K562 (cell line): Measurements from ENCODE around the gene PHTF1.

Experiments used
- CBX8 ChIP-seq: fragments of 200-600 bp; sonication (generic); IDR thresholded peaks from 2 replicates; pipeline ENCODE4 v1.6.1; 2012; ENCODE audit warnings: borderline replicate concordance, mixed run types, low read depth, mild to moderate bottlenecking, moderate library complexity, mixed read lengths, low read length, control low read depth, inconsistent platforms; ENCODE audit not compliant: poor library complexity, severe bottlenecking; ENCODE audit errors: extremely low read depth
- GABPA ChIP-seq: fragments of 200-800 bp; sonication (Bioruptor generic); conservative IDR thresholded peaks from 2 replicates; pipeline ENCODE4 v1.6.1; 2016; ENCODE audit warnings: low read depth, missing genetic modification characterization, missing compliant biosample characterization
- GABPB2 ChIP-seq: fragments of 250-450 bp; sonication (Bioruptor Pico); conservative IDR thresholded peaks from 2 replicates; pipeline ENCODE4 v1.5.1; 2021; ENCODE audit warnings: mild to moderate bottlenecking
- MAFK ChIP-seq: IDR thresholded peaks from 2 replicates; pipeline ENCODE4 v1.6.1; 2011; ENCODE audit warnings: low read length, improper control_type of control experiment
- NR2C2 ChIP-seq, 2 experiments: fragments of 200-800 bp in 1 of 2; sonication (Bioruptor generic) in 1 of 2; sonication (generic) in 1 of 2; formaldehyde crosslinking in 1 of 2; IDR thresholded peaks; 2 replicates each; pipeline versions ENCODE4 v1.6.1 to v1.8.0; 2016 to 2022; ENCODE audit warnings: mild to moderate bottlenecking in 1 of 2, missing compliant biosample characterization in 1 of 2, missing genetic modification characterization in 1 of 2, missing genetic modification reagents in 1 of 2
- PHB2 ChIP-seq: fragments of 450-650 bp; IDR thresholded peaks from 2 replicates; pipeline ENCODE4 v1.6.1; 2017; ENCODE audit warnings: low read depth
- RBM34 ChIP-seq: fragments of 200-400 bp; formaldehyde crosslinking; IDR thresholded peaks from 2 replicates; pipeline ENCODE4 v1.6.1; 2018; ENCODE audit warnings: low read length, borderline replicate concordance; ENCODE audit not compliant: insufficient read depth
- STAT5B ChIP-seq: fragments of 250-450 bp; sonication (Bioruptor Pico); IDR thresholded peaks from 2 replicates; pipeline ENCODE4 v1.8.0; 2021; ENCODE audit warnings: mild to moderate bottlenecking, inconsistent platforms
- YY1 ChIP-seq, 3 experiments: IDR thresholded peaks; 2 replicates each; pipeline ENCODE4 v1.6.1; 2011; ENCODE audit warnings: low read length in 2 of 3, mild to moderate bottlenecking in 2 of 3, moderate library complexity in 2 of 3, borderline replicate concordance in 1 of 3, control low read depth in 1 of 3, low read depth in 1 of 3; ENCODE audit not compliant: insufficient read depth in 3 of 3, insufficient replicate concordance in 2 of 3, control insufficient read depth in 1 of 3, insufficient read length in 1 of 3; ENCODE audit errors: extremely low read depth in 1 of 3
- ZNF134 ChIP-seq: fragments of 250-450 bp; sonication (Bioruptor Pico); conservative IDR thresholded peaks from 2 replicates; pipeline ENCODE4 v1.4.0; 2020
- ZNF232 ChIP-seq: sonication (generic); formaldehyde crosslinking; IDR thresholded peaks from 2 replicates; pipeline ENCODE4 v1.8.0; 2022; ENCODE audit warnings: mild to moderate bottlenecking, missing genetic modification reagents
- TF ChIP-seq, protein P1 (sequence below), 2 experiments: fragments of 450-650 bp in 1 of 2; sonication (generic) in 1 of 2; formaldehyde crosslinking in 1 of 2; IDR thresholded peaks; 2 replicates each; pipeline versions ENCODE4 v1.7.1 to v1.9.0; 2016 to 2022; ENCODE audit warnings: inconsistent platforms in 1 of 2, mild to moderate bottlenecking in 1 of 2, missing genetic modification reagents in 1 of 2
- TF ChIP-seq, protein P2 (sequence below), 3 experiments: IDR thresholded peaks in 2 of 3; conservative IDR thresholded peaks in 1 of 3; 2 replicates each; pipeline ENCODE4 v1.5.1; 2011 to 2012; ENCODE audit warnings: low read length in 3 of 3, mild to moderate bottlenecking in 3 of 3, control low read depth in 2 of 3, improper control_type of control experiment in 1 of 3, inconsistent platforms in 1 of 3, low read depth in 1 of 3, mixed read lengths in 1 of 3, moderate library complexity in 1 of 3; ENCODE audit not compliant: insufficient read depth in 2 of 3
- TF ChIP-seq, protein P3 (sequence below): fragments of 250-450 bp; sonication (Bioruptor Pico); IDR thresholded peaks from 2 replicates; pipeline ENCODE4 v1.5.0; 2020; ENCODE audit warnings: mild to moderate bottlenecking, borderline replicate concordance

GRCh38 chr1:113676524-113676923, 82.8 kb downstream of the PHTF1 start:
- TF ChIP-seq, protein P1, sequence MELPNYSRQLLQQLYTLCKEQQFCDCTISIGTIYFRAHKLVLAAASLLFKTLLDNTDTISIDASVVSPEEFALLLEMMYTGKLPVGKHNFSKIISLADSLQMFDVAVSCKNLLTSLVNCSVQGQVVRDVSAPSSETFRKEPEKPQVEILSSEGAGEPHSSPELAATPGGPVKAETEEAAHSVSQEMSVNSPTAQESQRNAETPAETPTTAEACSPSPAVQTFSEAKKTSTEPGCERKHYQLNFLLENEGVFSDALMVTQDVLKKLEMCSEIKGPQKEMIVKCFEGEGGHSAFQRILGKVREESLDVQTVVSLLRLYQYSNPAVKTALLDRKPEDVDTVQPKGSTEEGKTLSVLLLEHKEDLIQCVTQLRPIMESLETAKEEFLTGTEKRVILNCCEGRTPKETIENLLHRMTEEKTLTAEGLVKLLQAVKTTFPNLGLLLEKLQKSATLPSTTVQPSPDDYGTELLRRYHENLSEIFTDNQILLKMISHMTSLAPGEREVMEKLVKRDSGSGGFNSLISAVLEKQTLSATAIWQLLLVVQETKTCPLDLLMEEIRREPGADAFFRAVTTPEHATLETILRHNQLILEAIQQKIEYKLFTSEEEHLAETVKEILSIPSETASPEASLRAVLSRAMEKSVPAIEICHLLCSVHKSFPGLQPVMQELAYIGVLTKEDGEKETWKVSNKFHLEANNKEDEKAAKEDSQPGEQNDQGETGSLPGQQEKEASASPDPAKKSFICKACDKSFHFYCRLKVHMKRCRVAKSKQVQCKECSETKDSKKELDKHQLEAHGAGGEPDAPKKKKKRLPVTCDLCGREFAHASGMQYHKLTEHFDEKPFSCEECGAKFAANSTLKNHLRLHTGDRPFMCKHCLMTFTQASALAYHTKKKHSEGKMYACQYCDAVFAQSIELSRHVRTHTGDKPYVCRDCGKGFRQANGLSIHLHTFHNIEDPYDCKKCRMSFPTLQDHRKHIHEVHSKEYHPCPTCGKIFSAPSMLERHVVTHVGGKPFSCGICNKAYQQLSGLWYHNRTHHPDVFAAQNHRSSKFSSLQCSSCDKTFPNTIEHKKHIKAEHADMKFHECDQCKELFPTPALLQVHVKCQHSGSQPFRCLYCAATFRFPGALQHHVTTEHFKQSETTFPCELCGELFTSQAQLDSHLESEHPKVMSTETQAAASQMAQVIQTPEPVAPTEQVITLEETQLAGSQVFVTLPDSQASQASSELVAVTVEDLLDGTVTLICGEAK (IDR thresholded peaks at IDR 0.05) = no peak; the same call in 1 of the 2 replicates
- TF ChIP-seq, protein P1 (CRISPR knock-in tag; IDR thresholded peaks at IDR 0.05) = no peak
- TF ChIP-seq, protein P2, sequence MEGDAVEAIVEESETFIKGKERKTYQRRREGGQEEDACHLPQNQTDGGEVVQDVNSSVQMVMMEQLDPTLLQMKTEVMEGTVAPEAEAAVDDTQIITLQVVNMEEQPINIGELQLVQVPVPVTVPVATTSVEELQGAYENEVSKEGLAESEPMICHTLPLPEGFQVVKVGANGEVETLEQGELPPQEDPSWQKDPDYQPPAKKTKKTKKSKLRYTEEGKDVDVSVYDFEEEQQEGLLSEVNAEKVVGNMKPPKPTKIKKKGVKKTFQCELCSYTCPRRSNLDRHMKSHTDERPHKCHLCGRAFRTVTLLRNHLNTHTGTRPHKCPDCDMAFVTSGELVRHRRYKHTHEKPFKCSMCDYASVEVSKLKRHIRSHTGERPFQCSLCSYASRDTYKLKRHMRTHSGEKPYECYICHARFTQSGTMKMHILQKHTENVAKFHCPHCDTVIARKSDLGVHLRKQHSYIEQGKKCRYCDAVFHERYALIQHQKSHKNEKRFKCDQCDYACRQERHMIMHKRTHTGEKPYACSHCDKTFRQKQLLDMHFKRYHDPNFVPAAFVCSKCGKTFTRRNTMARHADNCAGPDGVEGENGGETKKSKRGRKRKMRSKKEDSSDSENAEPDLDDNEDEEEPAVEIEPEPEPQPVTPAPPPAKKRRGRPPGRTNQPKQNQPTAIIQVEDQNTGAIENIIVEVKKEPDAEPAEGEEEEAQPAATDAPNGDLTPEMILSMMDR (IDR thresholded peaks at IDR 0.05 in 2 of 3, conservative IDR thresholded peaks at IDR 0.05 in 1 of 3; ENCODE audit: insufficient read depth in 2 of 3, low read depth in 1 of 3, low read length in 3 of 3) = no peak
- TF ChIP-seq NR2C2 (CRISPR knock-in tag; IDR thresholded peaks at IDR 0.05) (no peak), NR2C2 (tag; IDR thresholded peaks at IDR 0.05) (no peak), GABPA (tag) (no peak), GABPB2 (CRISPR knock-in tag) (no peak), MAFK (no peak), ZNF134 (CRISPR knock-in tag) (no peak), CBX8 (no peak), ZNF232 (no peak), STAT5B (CRISPR knock-in tag) (no peak), YY1 (IDR thresholded peaks at IDR 0.05; ENCODE audit: borderline replicate concordance in 1 of 3, control insufficient read depth in 1 of 3, extremely low read depth in 1 of 3, insufficient read depth in 3 of 3, insufficient read length in 1 of 3, insufficient replicate concordance in 2 of 3, low read depth in 1 of 3, low read length in 2 of 3) (no peak), PHB2 (no peak), RBM34 (no peak)
- TF ChIP-seq, protein P3, sequence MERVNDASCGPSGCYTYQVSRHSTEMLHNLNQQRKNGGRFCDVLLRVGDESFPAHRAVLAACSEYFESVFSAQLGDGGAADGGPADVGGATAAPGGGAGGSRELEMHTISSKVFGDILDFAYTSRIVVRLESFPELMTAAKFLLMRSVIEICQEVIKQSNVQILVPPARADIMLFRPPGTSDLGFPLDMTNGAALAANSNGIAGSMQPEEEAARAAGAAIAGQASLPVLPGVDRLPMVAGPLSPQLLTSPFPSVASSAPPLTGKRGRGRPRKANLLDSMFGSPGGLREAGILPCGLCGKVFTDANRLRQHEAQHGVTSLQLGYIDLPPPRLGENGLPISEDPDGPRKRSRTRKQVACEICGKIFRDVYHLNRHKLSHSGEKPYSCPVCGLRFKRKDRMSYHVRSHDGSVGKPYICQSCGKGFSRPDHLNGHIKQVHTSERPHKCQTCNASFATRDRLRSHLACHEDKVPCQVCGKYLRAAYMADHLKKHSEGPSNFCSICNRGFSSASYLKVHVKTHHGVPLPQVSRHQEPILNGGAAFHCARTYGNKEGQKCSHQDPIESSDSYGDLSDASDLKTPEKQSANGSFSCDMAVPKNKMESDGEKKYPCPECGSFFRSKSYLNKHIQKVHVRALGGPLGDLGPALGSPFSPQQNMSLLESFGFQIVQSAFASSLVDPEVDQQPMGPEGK (CRISPR knock-in tag) = no peak
